KMS-11 (cell line): ENCODE results near the gene THBS4.

Experiments
- H2AFZ ChIP-seq: fragments of 200-600 bp; sonication (generic); 2 replicates; pipeline ENCODE4 v1.6.1; 2016; ENCODE audit warnings: antibody characterized with exemption, mixed run types, low read depth
- H3K27ac ChIP-seq: fragments of 200-600 bp; sonication (generic); 2 replicates; pipeline ENCODE4 v1.6.1; 2016; ENCODE audit warnings: mild to moderate bottlenecking, mixed run types
- H3K27me3 ChIP-seq: fragments of 200-600 bp; sonication (generic); 2 replicates; pipeline ENCODE4 v1.6.1; 2017; ENCODE audit warnings: mild to moderate bottlenecking, low read depth, mixed run types, moderate library complexity; ENCODE audit not compliant: insufficient read depth
- H3K36me3 ChIP-seq: fragments of 200-600 bp; sonication (generic); 2 replicates; pipeline ENCODE4 v1.6.1; 2017; ENCODE audit warnings: mild to moderate bottlenecking, mixed run types; ENCODE audit not compliant: insufficient read depth
- H3K4me1 ChIP-seq: fragments of 200-600 bp; sonication (generic); 2 replicates; pipeline ENCODE4 v1.6.1; 2016; ENCODE audit warnings: mild to moderate bottlenecking, low read depth, mixed run types; ENCODE audit not compliant: poor library complexity, severe bottlenecking
- H3K4me2 ChIP-seq: fragments of 200-600 bp; sonication (generic); 2 replicates; pipeline ENCODE4 v1.7.0; 2016; ENCODE audit warnings: mild to moderate bottlenecking, mixed run types
- H3K4me3 ChIP-seq: fragments of 200-600 bp; sonication (generic); IDR thresholded peaks from 2 replicates; pipeline ENCODE4 v1.6.1; 2017; ENCODE audit warnings: low read depth, low read length, mixed read lengths; ENCODE audit not compliant: insufficient read depth
- H3K79me2 ChIP-seq: fragments of 200-600 bp; sonication (generic); 2 replicates; pipeline ENCODE4 v1.6.1; 2016; ENCODE audit warnings: low read depth, mixed run types; ENCODE audit not compliant: insufficient read depth
- H3K9ac ChIP-seq: fragments of 200-600 bp; sonication (generic); 2 replicates; pipeline ENCODE4 v1.6.1; 2016; ENCODE audit warnings: mild to moderate bottlenecking, mixed run types
- H4K20me1 ChIP-seq: fragments of 200-600 bp; sonication (generic); 2 replicates; pipeline ENCODE4 v1.6.1; 2016; ENCODE audit warnings: mild to moderate bottlenecking, mixed run types; ENCODE audit not compliant: insufficient read depth
- TF ChIP-seq, protein P1 (sequence below): fragments of 200-600 bp; sonication (generic); conservative IDR thresholded peaks from 2 replicates; pipeline ENCODE4 v1.6.1; 2017; ENCODE audit warnings: low read depth, mild to moderate bottlenecking, antibody characterized with exemption, low read length, moderate library complexity, mixed read lengths

Gene THBS4

GRCh38 chr5:80093796-80094195 lies 58.6 kb downstream of the THBS4 start:
- no peaks in the 10 kb centered on the region for H3K4me1 ChIP-seq
- H3K36me3 ChIP-seq = no peaks in the 10 kb centered on the region
- H3K4me3 ChIP-seq = no peak overlapping the region
- TF ChIP-seq, protein P1, sequence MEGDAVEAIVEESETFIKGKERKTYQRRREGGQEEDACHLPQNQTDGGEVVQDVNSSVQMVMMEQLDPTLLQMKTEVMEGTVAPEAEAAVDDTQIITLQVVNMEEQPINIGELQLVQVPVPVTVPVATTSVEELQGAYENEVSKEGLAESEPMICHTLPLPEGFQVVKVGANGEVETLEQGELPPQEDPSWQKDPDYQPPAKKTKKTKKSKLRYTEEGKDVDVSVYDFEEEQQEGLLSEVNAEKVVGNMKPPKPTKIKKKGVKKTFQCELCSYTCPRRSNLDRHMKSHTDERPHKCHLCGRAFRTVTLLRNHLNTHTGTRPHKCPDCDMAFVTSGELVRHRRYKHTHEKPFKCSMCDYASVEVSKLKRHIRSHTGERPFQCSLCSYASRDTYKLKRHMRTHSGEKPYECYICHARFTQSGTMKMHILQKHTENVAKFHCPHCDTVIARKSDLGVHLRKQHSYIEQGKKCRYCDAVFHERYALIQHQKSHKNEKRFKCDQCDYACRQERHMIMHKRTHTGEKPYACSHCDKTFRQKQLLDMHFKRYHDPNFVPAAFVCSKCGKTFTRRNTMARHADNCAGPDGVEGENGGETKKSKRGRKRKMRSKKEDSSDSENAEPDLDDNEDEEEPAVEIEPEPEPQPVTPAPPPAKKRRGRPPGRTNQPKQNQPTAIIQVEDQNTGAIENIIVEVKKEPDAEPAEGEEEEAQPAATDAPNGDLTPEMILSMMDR = no peak
- no peak overlapping the region for H3K4me2 ChIP-seq
- no peak overlapping the region for H3K27ac ChIP-seq
- no peaks in the 10 kb centered on the region for H4K20me1 ChIP-seq
- H3K27me3 ChIP-seq = no peaks in the 10 kb centered on the region
- H3K9ac ChIP-seq = no peak overlapping the region
- no peak overlapping the region for H2AFZ ChIP-seq
- H3K79me2 ChIP-seq = no peaks in the 10 kb centered on the region

DNA sequence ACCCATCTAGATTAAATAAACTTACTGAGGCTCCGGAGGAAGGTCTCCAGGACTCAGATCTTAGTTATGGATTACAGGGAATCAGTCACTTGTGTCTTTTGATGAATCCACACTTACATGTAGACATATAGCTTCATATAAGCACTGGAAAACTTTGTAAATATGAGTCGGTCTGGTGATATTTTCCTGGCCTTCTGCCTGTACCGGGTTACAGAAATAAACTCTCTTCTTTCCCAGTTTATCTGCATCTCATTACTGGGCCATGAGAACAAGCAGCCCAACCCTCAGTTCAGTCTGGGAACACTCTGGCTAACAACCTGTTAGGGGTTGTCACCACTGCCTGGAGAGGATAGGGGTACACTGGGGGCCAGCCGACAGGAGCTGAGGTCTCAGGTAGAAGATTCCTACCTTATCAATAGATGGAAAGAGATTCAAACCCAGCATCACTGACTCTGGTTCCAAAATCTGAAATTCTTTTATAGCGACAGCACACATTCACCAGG lies 59.1 kb downstream of the THBS4 start:
- Histone ChIP-seq H3K4me2 (no peak overlapping the region), H3K9ac (no peak overlapping the region), H3K79me2 (no peaks in the 10 kb centered on the region), H3K27me3 (no peaks in the 10 kb centered on the region), H3K27ac (no peak overlapping the region), H2AFZ (no peak overlapping the region), H3K4me3 (no peak overlapping the region), H4K20me1 (no peaks in the 10 kb centered on the region), H3K36me3 (no peaks in the 10 kb centered on the region), H3K4me1 (no peaks in the 10 kb centered on the region)
- TF ChIP-seq, protein P1 = no peak

DNA sequence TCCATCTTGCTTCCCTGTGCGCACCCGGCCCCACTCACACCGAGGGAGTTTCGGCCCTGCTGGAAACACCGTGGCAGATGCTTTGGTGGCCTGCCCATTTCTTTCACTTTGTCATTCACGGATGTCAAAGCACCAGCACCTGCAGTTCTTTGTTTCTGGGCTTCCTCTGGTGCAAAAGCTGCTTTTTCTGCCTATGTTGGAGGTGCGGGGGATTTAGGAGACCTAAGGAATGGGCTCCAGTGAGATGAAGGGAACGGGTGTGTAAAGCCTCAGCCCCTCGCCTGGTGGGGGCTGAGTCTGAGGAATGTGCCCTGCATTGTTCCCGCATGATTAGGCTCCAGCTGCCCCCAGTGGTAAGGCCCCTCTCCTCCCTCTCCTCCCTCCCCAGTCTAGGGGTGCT lies 62.3 kb downstream of the THBS4 start:
- Histone ChIP-seq H2AFZ (no peak overlapping the region), H3K27ac (no peak overlapping the region), H4K20me1 (no peaks in the 10 kb centered on the region), H3K9ac (no peak overlapping the region), H3K36me3 (no peaks in the 10 kb centered on the region), H3K4me3 (no peak overlapping the region), H3K27me3 (no peaks in the 10 kb centered on the region), H3K4me2 (no peak overlapping the region), H3K79me2 (no peaks in the 10 kb centered on the region), H3K4me1 (no peaks in the 10 kb centered on the region)
- TF ChIP-seq, protein P1 = no peak

- H3K4me2 ChIP-seq = no peak overlapping the region
- no peaks in the 10 kb centered on the region for H3K79me2 ChIP-seq
- H3K4me1 ChIP-seq = no peaks in the 10 kb centered on the region
- H2AFZ ChIP-seq = no peak overlapping the region
- no peak overlapping the region for H3K9ac ChIP-seq
- H3K27me3 ChIP-seq = no peaks in the 10 kb centered on the region
- TF ChIP-seq, protein P1 = no peak
- H3K36me3 ChIP-seq = no peaks in the 10 kb centered on the region
- no peak overlapping the region for H3K4me3 ChIP-seq
- no peak overlapping the region for H3K27ac ChIP-seq
- no peaks in the 10 kb centered on the region for H4K20me1 ChIP-seq
Observed at GRCh38 chr5:80101993-80102392, 66.8 kb downstream of the THBS4 start.
